C4-2B (cell line): Measurements from ENCODE around the gene CADM1.

ENCODE experiments used
- CTCF ChIP-seq: fragments of 450-650 bp; conservative IDR thresholded peaks from 2 replicates; pipeline ENCODE4 v1.5.1; 2017; ENCODE audit warnings: mild to moderate bottlenecking
- ZFX ChIP-seq: fragments of 450-650 bp; IDR thresholded peaks from 2 replicates; pipeline ENCODE4 v1.6.1; 2017

GRCh38 chr11:115393950-115394349 is 110.3 kb downstream of the CADM1 start:
- TF ChIP-seq CTCF = no peak
- TF ChIP-seq ZFX = no peak
